Anterior cingulate cortex (tissue), 58 donors: ENCODE data around the gene MYO6.
A peak's percentile ranks its signal among the peaks of the same experiment; 100 is the strongest.

Source experiments
- DNase-seq, 58 donors: peaks; one replicate each; lab custom pipeline; 2025; lab: John Stamatoyannopoulos, UW

Gene MYO6

DNA sequence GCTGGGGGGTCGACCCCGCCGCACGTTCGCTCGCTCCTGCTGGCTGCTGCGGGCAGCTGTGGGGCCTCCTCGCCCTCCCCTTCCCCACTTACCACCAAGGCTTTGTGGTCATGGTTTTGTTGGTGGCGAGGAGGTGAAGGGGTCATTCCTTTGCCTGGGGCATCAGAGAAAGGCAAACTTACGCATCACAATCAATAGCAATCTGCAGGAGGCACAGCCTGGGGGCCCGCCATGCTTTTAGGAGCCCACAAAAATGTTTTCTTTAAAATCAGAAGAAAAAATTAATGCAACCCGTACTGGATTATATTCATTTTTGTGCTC is 186.4 kb downstream of the MYO6 start:
- no peak for DNase-seq

- no peak for DNase-seq
These were observed 187.6 kb downstream of the MYO6 start for GRCh38 chr6:75936682-75937081.

GRCh38 chr6:75937846-75938245 is 188.8 kb downstream of the MYO6 start:
- DNase-seq: peak in 1 of 58 donors; percentile 7

GRCh38 chr6:75940564-75940963 is 191.5 kb downstream of the MYO6 start:
- no peak for DNase-seq

DNA sequence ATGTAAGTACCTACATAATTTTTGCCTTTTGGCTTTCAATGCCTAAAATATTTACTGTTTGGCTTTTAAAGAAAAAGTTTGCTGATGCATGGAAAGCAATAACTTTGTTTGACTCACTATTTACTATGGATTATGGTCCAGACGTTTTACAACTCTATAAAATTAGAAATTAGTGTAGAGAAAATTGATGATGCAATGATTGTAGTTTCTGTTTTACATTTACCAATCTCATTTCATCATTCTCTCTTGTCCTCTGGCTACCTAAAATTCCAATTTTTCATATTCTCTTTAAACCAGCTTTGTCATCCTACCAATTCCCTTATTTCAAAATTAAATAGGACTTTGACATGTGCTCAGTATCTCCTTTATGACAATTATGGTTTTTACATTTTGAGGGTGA is 192.5 kb downstream of the MYO6 start:
- DNase-seq: no peak

GRCh38 chr6:75943381-75943780 is 194.3 kb downstream of the MYO6 start:
- DNase-seq: no peak

DNA sequence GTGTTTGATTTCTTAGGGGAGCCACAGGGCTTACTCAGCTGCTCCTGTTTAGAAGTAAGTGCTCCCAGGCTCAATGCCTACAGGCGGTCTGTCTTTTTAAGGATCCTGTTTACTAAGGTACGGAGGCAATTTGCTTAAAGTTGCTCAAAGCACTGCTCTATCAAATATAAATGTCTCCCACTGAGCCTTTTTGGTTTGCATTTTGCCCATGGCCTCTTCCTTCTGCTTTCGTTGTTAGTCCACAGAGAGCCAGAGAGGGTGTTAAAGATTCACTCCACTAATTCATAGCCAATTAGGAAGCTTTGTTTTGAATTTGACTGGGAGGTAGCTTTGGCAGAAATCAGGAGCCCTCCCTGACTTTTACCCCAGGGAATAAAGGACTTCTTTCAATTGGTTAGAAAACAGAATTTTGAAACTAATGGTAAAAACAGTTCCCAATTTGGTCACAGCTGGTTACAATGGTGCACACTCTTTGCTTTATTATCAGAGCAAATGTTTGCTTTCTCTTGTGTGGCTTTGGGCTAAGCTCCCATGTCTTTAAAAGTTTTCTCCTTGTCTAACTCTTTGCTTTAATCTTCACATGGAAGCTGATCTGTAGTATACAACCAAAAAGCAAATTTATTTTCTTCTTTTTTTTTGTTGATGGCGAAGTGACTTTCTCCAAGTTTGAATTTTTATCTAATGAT is 197.2 kb downstream of the MYO6 start:
- DNase-seq: no peak

GRCh38 chr6:75947935-75948334 is 198.9 kb downstream of the MYO6 start:
- DNase-seq: no peak

DNA sequence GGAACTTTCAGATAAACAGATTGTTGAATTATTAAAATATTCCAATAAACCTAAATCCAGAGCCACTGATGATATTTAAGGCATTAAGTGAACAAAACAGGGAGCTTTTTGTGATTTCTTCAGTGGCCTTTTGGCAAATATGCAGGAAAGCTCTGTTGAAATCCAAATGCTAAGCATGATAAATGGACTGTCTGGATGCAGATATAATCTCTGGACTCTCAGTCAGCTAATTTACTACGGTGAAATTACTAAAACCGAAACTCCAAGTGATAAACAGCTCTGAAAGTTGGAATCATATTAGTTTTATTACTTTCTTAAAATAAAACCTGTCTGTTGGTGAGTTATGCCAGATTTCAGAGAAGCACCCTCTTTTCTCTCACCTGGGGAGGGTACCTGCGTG is 203.1 kb downstream of the MYO6 start:
- no peak for DNase-seq

DNA sequence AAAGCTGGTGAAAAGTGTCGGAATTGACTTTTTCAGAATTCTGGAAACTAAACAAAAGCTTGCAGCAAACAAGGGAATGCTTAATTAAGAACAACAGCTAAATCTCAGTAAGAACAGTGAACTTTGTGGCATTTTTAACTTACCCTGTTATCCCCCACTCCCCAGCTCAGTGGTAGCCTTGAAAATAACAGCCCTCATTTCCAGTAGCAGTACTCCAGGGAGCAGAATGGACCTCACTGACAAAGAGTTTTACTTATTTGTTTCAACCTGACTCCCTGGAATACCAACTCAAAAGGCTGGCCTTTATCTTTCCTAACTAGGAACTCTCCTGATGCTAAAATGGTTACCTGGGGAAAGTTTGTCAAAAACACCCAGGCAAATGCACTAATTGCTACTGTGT is 214.5 kb downstream of the MYO6 start:
- DNase-seq: no peak

GRCh38 chr6:75968143-75968542 is 219.1 kb downstream of the MYO6 start:
- no peak for DNase-seq
